Motor neuron (in vitro differentiated cells): ENCODE results near the gene AADACL2. TPM values are rescaled to one million over a fixed set of nuclear protein-coding genes. Genes with fewer than 3 reads are reported as not detected.

ENCODE experiments used
- ATAC-seq, 8 experiments: fragments of 200-7000 bp; cut with Tn5 transposase; replicated peaks in 6 of 8; 2 replicates each; pipeline ENCODE4 v1.8.0; 2021; ENCODE audit warnings: mild to moderate bottlenecking in 8 of 8, moderate library complexity in 8 of 8
- H3K27ac ChIP-seq, 2 donors: fragments of 250-450 bp; sonication (Bioruptor Pico); 2 replicates each; pipeline ENCODE4 v1.9.0; 2021; ENCODE audit warnings: antibody characterized with exemption in 2 of 2, mild to moderate bottlenecking in 2 of 2, moderate library complexity in 1 of 2
- H3K4me1 ChIP-seq, 2 donors: fragments of 250-450 bp; sonication (Bioruptor Pico); replicated peaks in 1 of 2; 2 replicates each; pipeline ENCODE4 v1.6.1; 2021; ENCODE audit warnings: antibody characterized with exemption in 2 of 2, mild to moderate bottlenecking in 2 of 2, moderate library complexity in 1 of 2
- H3K4me3 ChIP-seq, 5 donors: fragments of 250-450 bp; sonication (Bioruptor Pico); 2 replicates each; pipeline ENCODE4 v1.9.0; 2021; ENCODE audit warnings: antibody characterized with exemption in 5 of 5, mild to moderate bottlenecking in 5 of 5, moderate library complexity in 4 of 5
- WGBS, 10 experiments: fragments of 450-650 bp; shearing (Covaris generic); methylation state at CpG; one replicate each; pipeline ENCODE4 v1.0.0; 2022; 5-methylcytosine and 5-hydroxymethylcytosine counted together
- in situ Hi-C, 9 experiments: fragments of 400-800 bp; cut with MboI; loops; one replicate each; pipeline ENCODE4 v1.15.0; 2021; ENCODE audit warnings: low sequenced_read_pairs in 9 of 9, low pct_unique_long_range_greater_than_20kb in 2 of 9; ENCODE audit not compliant: unreplicated experiment in 9 of 9
- total RNA-seq, 8 experiments: library from RNA; unstranded; fragments of 300-600 nt; gene quantifications; 2 replicates each; pipeline versions ENCODE4 v1.2.3 to v1.2.4, GENCODE V29; 2022

Gene AADACL2
- total RNA-seq, 8 experiments from 2014 or later: 0.04 to 30.5 (median 0.12) TPM; not detected in 2

GRCh38 chr3:151794080-151794479 lies 60.4 kb downstream of the AADACL2 start:
- Histone ChIP-seq H3K4me1 (no peaks in the 10 kb centered on the region), H3K4me3 (no peak overlapping the region), H3K27ac (no peak overlapping the region)
- no peak for ATAC-seq
- 64 to 100% (median 94%) methylated on average over 1 to 2 of the region's 2 CpGs; no CpG with 5 or more reads in 2 of the 10 experiments for WGBS, 10 experiments
- in situ Hi-C loops: no loop called here

- H3K4me3 ChIP-seq: no peak overlapping the region
- H3K4me1 ChIP-seq: no peaks in the 10 kb centered on the region
- in situ Hi-C loops: no loop called here
- 41 to 100% (median 92%) methylated on average over 3 to 4 of the region's 4 CpGs; no CpG with 5 or more reads in 2 of the 10 experiments for WGBS, 10 experiments
- ATAC-seq: no peak
- H3K27ac ChIP-seq: no peak overlapping the region
Observed at GRCh38 chr3:151795276-151795675, 61.5 kb downstream of the AADACL2 start.

GRCh38 chr3:151796105-151796680 lies 62.5 kb downstream of the AADACL2 start:
- ATAC-seq: no peak

GRCh38 chr3:151798466-151798865 lies 64.7 kb downstream of the AADACL2 start:
- no peak for ATAC-seq
- H3K4me1 ChIP-seq: no peaks in the 10 kb centered on the region
- no peak overlapping the region for H3K27ac ChIP-seq
- no peak overlapping the region for H3K4me3 ChIP-seq
- in situ Hi-C loops: no loop called here
- 29 to 100% (median 80%) methylated on average over 1 to 2 of the region's 2 CpGs; no CpG with 5 or more reads in 3 of the 10 experiments for WGBS, 10 experiments

More at GRCh38 chr3:151796105-151796680, 62.5 kb downstream of the AADACL2 start:
- no CpG with 5 or more reads among the region's 1 CpG for WGBS, 10 experiments
- Histone ChIP-seq H3K27ac (no peak overlapping the region), H3K4me1 (no peaks in the 10 kb centered on the region), H3K4me3 (no peak overlapping the region)
- in situ Hi-C loops: no loop called here

GRCh38 chr3:151800431-151800830 lies 66.7 kb downstream of the AADACL2 start:
- no peak for ATAC-seq
- 75 to 92% (median 89%) methylated on average over 1 to 2 of the region's 2 CpGs; no CpG with 5 or more reads in 5 of the 10 experiments for WGBS, 10 experiments
- in situ Hi-C loops: no loop called here
- Histone ChIP-seq H3K4me3 (no peak overlapping the region), H3K27ac (no peak overlapping the region), H3K4me1 (no peaks in the 10 kb centered on the region)

- Histone ChIP-seq H3K4me3 (no peak overlapping the region), H3K27ac (no peak overlapping the region), H3K4me1 (no peaks in the 10 kb centered on the region)
- WGBS, 10 experiments: 56 to 100% (median 79%) methylated on average over 1 of the region's 1 CpG; no CpG with 5 or more reads in 3 of the 10 experiments
- ATAC-seq: peak in 1 of 8 experiments; percentile 63
- in situ Hi-C loops: no loop called here
Observed at GRCh38 chr3:151804267-151804666, 70.5 kb downstream of the AADACL2 start.

GRCh38 chr3:151806838-151807237 lies 73.1 kb downstream of the AADACL2 start:
- in situ Hi-C loops: no loop called here
- ATAC-seq: no peak
- H3K27ac ChIP-seq: no peak overlapping the region
- 60 to 100% (median 93%) methylated on average over 1 to 10 of the region's 15 CpGs; no CpG with 5 or more reads in 4 of the 10 experiments for WGBS, 10 experiments
- H3K4me1 ChIP-seq: no peaks in the 10 kb centered on the region
- H3K4me3 ChIP-seq: no peak overlapping the region

Other genes starting within 250 kb of the AADACL2 start
- under 1 TPM in 1 of 8 experiments, not detected in 7; 0.29 TPM for gene AADAC, start 80.2 kb downstream of the AADACL2 start, total RNA-seq
- 10 to 100 TPM in 2 of 8 experiments, 1 to 10 TPM in 1, under 1 TPM in 4, not detected in 1; 0.09 to 40.7 (median 0.24) TPM for gene SUCNR1, start 139.7 kb downstream of the AADACL2 start, total RNA-seq